Karpas-422 (cell line): ENCODE data around the gene PARVG. TPM values are rescaled to one million over a fixed set of nuclear protein-coding genes. Genes with fewer than 3 reads are reported as not detected.

Source experiments
- DNase-seq: peaks from one replicate; pipeline ENCODE4 v3.0.0-alpha.2; 2015
- H2AFZ ChIP-seq: fragments of 200-600 bp; sonication (generic); 2 replicates; pipeline ENCODE4 v1.6.1; 2014; ENCODE audit warnings: antibody characterized with exemption, low read length, mixed read lengths
- H3K27ac ChIP-seq: fragments of 200-600 bp; sonication (generic); 2 replicates; pipeline ENCODE4 v1.5.1; 2014; ENCODE audit warnings: mild to moderate bottlenecking, low read length, moderate library complexity
- H3K27me3 ChIP-seq: fragments of 200-600 bp; sonication (generic); 2 replicates; pipeline ENCODE4 v1.6.1; 2014; ENCODE audit warnings: low read length, mixed read lengths
- H3K36me3 ChIP-seq: fragments of 200-600 bp; sonication (generic); 2 replicates; pipeline ENCODE4 v1.6.1; 2014; ENCODE audit warnings: low read length, mixed read lengths; ENCODE audit not compliant: insufficient read depth
- H3K4me1 ChIP-seq: fragments of 200-600 bp; sonication (generic); 2 replicates; pipeline ENCODE4 v1.6.1; 2014; ENCODE audit warnings: mild to moderate bottlenecking, low read length, mixed read lengths
- H3K4me2 ChIP-seq: fragments of 200-600 bp; sonication (generic); 2 replicates; pipeline ENCODE4 v1.6.1; 2014; ENCODE audit warnings: low read length, low read depth, mild to moderate bottlenecking; ENCODE audit not compliant: poor library complexity, severe bottlenecking
- H3K4me3 ChIP-seq: fragments of 200-600 bp; sonication (generic); 2 replicates; pipeline ENCODE4 v1.5.1; 2014; ENCODE audit warnings: mild to moderate bottlenecking, antibody characterized with exemption, low read length, mixed read lengths
- H3K79me2 ChIP-seq: fragments of 200-600 bp; sonication (generic); 2 replicates; pipeline ENCODE4 v1.6.1; 2014; ENCODE audit warnings: mild to moderate bottlenecking, low read length, mixed read lengths
- H3K9ac ChIP-seq: fragments of 200-600 bp; sonication (generic); 2 replicates; pipeline ENCODE4 v1.6.0; 2014; ENCODE audit warnings: low read length
- H3K9me2 ChIP-seq: fragments of 200-600 bp; sonication (generic), shearing (Covaris generic); replicated peaks from 2 replicates; pipeline ENCODE4 v1.6.0; 2014; ENCODE audit warnings: mild to moderate bottlenecking, low read length, moderate library complexity; ENCODE audit not compliant: insufficient read depth
- H3K9me3 ChIP-seq: fragments of 300-700, 200-600 bp; sonication (generic); 2 replicates; pipeline ENCODE4 v1.6.1; 2014; ENCODE audit warnings: low read length, mixed read lengths
- H4K20me1 ChIP-seq: fragments of 200-600 bp; sonication (generic); 2 replicates; pipeline ENCODE4 v1.6.1; 2014; ENCODE audit warnings: mild to moderate bottlenecking, antibody characterized with exemption, low read length, low read depth; ENCODE audit not compliant: insufficient read depth
- total RNA-seq: library from RNA; depleted of rRNA; stranded (reverse); fragments of >200 nt; shearing (Covaris generic); gene quantifications from 2 replicates; pipeline ENCODE4 v1.2.3, GENCODE V29; 2014; ENCODE audit warnings: low replicate concordance

The PARVG gene
- total RNA-seq, 1 experiment from 2014 or later, result 6.3 TPM

DNA sequence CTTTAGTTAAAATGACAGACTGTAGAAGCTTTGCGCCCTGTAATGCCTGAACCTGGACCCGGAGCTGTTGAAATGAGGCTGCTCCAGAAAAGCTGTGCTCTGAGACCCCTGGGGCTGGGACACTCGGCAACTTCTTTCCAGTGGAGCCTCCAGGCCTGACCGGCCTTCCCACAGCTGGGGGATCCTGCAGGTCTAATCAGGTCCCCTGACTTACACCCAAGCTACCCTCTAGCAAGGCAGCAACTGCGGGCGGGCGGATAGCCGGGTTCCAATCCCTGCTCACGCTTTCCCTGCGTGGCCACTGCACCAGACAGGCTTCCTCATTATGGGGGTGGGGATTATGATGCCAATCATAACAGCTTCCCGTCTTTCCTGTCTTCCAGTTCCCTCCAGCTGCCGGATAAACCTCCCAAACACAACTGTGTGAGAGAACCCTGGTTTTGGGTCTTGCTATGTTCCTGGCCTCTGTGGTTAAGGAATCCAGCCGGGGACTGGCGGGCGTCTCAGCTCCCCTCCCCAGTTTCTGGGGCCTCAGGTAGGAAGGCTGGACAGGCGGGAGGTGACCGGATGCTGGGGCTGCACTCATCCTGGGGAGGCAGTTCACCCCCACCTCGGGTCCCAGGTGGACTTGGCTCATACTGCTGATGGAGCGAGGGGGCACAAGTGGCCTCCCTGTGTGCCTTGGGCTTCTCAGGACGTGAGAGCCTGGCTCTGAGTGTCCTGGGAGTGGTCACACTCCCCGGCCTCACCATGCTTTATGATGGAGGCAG lies 38.6 kb downstream of the PARVG start:
- no peak for DNase-seq
- H3K9me2 ChIP-seq, result no peaks in the 10 kb centered on the region
- H4K20me1 ChIP-seq, result no peaks in the 10 kb centered on the region
- no peak overlapping the region for H3K27ac ChIP-seq
- no peaks in the 10 kb centered on the region for H3K36me3 ChIP-seq
- H2AFZ ChIP-seq, result no peak overlapping the region
- H3K4me3 ChIP-seq, result no peak overlapping the region
- no peaks in the 10 kb centered on the region for H3K79me2 ChIP-seq
- H3K4me1 ChIP-seq, result no peaks in the 10 kb centered on the region
- no peaks in the 10 kb centered on the region for H3K9me3 ChIP-seq
- no peak overlapping the region for H3K4me2 ChIP-seq
- H3K27me3 ChIP-seq, result no peaks in the 10 kb centered on the region
- H3K9ac ChIP-seq, result no peak overlapping the region

GRCh38 chr22:44220727-44221680 lies 40.3 kb downstream of the PARVG start:
- no peak overlapping the region for H2AFZ ChIP-seq
- no peaks in the 10 kb centered on the region for H3K9me3 ChIP-seq
- H3K4me2 ChIP-seq, result no peak overlapping the region
- no peaks in the 10 kb centered on the region for H3K27me3 ChIP-seq
- no peak for DNase-seq
- no peak overlapping the region for H3K9ac ChIP-seq
- H3K9me2 ChIP-seq, result no peaks in the 10 kb centered on the region
- H3K27ac ChIP-seq, result no peak overlapping the region
- no peaks in the 10 kb centered on the region for H3K4me1 ChIP-seq
- H4K20me1 ChIP-seq, result no peaks in the 10 kb centered on the region
- no peaks in the 10 kb centered on the region for H3K36me3 ChIP-seq
- H3K79me2 ChIP-seq, result no peaks in the 10 kb centered on the region
- no peak overlapping the region for H3K4me3 ChIP-seq

DNA sequence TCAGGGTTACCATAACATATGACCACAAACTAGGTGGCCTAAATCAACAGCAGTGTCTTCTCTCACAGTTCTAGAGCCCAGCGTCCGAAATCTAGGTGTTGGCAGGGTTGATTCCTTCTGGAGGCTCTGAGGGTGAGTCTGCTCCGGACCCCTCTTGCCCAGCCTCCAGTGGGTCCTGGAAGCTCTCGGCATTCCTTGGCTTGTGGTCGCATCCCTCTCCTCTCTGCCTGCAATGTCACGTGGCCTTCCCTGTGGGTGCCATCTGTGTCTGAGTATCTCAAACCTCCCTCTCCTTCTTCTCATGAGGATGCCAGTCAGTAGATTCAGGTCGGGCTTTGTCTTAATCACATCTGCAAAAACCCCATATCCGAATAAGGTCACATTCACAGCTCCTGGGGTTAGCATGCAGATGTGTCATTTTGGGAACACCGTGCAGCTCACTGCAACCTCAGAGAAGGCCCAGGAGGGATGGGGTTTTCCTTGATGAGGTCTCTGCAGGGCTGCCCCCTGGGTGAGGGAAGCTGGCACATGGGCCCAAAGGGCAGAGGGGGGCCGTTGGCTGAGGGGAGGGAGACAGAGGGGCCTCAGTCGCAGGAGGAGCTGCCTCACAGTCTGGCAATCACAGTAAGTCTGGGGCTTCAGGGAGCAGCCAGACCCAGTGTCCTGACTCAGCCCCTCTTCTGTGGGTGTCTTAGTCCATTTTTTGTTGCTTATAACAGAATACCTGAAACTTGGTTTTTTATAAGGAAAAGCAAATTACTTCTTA lies 41.2 kb downstream of the PARVG start:
- DNase-seq, result no peak
- Histone ChIP-seq H3K79me2 (no peaks in the 10 kb centered on the region), H3K4me1 (no peaks in the 10 kb centered on the region), H3K27ac (no peak overlapping the region), H4K20me1 (no peaks in the 10 kb centered on the region), H3K27me3 (no peaks in the 10 kb centered on the region), H3K4me2 (no peak overlapping the region), H3K9me3 (no peaks in the 10 kb centered on the region), H3K4me3 (no peak overlapping the region), H3K9me2 (no peaks in the 10 kb centered on the region), H2AFZ (no peak overlapping the region), H3K9ac (no peak overlapping the region), H3K36me3 (no peaks in the 10 kb centered on the region)

GRCh38 chr22:44224166-44224565 lies 43.4 kb downstream of the PARVG start:
- H3K9me2 ChIP-seq, result no peaks in the 10 kb centered on the region
- no peak overlapping the region for H3K27ac ChIP-seq
- H3K9me3 ChIP-seq, result no peaks in the 10 kb centered on the region
- H3K36me3 ChIP-seq, result no peaks in the 10 kb centered on the region
- H3K4me1 ChIP-seq, result no peaks in the 10 kb centered on the region
- H3K27me3 ChIP-seq, result no peaks in the 10 kb centered on the region
- no peaks in the 10 kb centered on the region for H3K79me2 ChIP-seq
- H3K9ac ChIP-seq, result no peak overlapping the region
- DNase-seq, result no peak
- H4K20me1 ChIP-seq, result no peaks in the 10 kb centered on the region
- H3K4me3 ChIP-seq, result no peak overlapping the region
- no peak overlapping the region for H2AFZ ChIP-seq
- no peak overlapping the region for H3K4me2 ChIP-seq

DNA sequence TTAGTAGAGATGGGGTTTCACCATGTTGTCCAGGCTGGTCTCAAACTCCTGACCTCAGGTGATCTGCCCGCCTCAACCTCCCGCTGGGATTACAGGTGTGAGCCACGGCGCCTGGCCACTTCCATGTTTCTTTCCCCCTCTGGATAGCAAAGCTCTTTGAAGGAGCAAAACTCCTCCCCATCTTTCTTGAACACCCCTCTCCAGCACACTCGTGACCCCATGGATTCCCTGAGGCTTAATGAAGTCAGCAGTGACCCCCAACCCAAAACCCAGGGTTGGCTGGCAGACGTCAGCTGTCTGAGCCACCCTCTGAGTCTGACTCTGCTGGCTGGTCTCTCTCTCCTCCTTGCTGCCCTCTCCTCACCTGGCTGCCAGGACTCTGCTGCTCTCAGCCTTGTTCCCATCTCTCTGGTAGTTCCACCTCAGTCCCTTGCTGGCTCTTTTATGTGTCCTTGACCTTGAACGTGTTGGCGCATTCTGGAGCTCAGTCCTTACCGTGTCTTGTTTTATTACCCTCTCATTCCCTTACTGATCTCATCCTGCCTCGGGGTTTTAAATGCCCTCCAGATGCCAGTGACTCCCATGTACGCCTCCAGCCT lies 44.5 kb downstream of the PARVG start:
- no peak overlapping the region for H2AFZ ChIP-seq
- H4K20me1 ChIP-seq, result no peaks in the 10 kb centered on the region
- no peak overlapping the region for H3K4me3 ChIP-seq
- no peaks in the 10 kb centered on the region for H3K4me1 ChIP-seq
- H3K27me3 ChIP-seq, result no peaks in the 10 kb centered on the region
- H3K4me2 ChIP-seq, result no peak overlapping the region
- no peak overlapping the region for H3K9ac ChIP-seq
- no peaks in the 10 kb centered on the region for H3K79me2 ChIP-seq
- no peak for DNase-seq
- H3K9me3 ChIP-seq, result no peaks in the 10 kb centered on the region
- H3K36me3 ChIP-seq, result no peaks in the 10 kb centered on the region
- no peaks in the 10 kb centered on the region for H3K9me2 ChIP-seq
- no peak overlapping the region for H3K27ac ChIP-seq

DNA sequence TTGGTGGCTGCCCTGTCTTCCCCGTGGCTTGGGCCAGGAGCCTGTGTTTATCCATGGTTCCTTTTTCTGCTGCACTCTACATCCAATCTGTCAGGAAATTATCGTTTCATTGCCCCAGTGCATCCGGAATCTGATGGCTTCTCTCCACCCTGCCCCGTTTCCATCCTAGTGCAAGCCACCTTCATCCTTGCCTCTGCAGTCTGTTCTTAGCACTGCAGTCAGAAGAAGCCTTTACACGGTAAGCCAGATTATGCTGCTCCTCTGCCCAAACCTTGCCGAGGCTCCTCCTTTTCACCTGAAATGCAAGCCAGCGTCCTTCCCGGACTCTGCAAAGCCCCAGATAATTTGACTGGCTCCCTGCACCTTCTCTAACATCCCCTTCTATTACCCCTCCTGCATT lies 45.1 kb downstream of the PARVG start:
- DNase-seq, result no peak
- H3K4me3 ChIP-seq, result no peak overlapping the region
- no peaks in the 10 kb centered on the region for H4K20me1 ChIP-seq

DNA sequence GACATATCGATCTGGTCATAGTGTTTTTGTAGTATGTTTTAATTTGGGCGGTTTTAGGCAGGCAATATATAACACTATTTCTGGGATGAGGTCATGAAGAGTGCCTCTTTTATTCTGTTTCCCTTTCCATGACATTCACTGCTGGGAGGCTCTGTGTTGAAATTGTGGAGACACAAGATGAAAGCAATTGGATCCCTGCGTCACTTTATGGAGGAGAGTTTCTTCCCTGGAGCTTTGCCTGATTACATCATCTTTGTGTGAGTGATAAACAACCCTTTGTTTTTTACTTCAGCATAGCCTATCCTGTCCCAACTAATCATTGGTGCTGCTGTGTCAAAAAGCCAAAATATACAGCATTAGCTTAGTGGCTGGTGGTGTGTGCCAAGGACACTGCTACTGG lies 48.6 kb downstream of the PARVG start:
- Histone ChIP-seq H3K9ac (no peak overlapping the region), H4K20me1 (no peaks in the 10 kb centered on the region), H3K9me2 (no peaks in the 10 kb centered on the region), H3K36me3 (no peaks in the 10 kb centered on the region), H3K27ac (no peak overlapping the region), H2AFZ (no peak overlapping the region), H3K27me3 (no peaks in the 10 kb centered on the region), H3K79me2 (no peaks in the 10 kb centered on the region), H3K4me1 (no peaks in the 10 kb centered on the region), H3K4me2 (no peak overlapping the region), H3K4me3 (no peak overlapping the region), H3K9me3 (no peaks in the 10 kb centered on the region)
- DNase-seq, result no peak

More for the DNA sequence above, 45.1 kb downstream of the PARVG start:
- Histone ChIP-seq H3K4me2 (no peak overlapping the region), H2AFZ (no peak overlapping the region), H3K27me3 (no peaks in the 10 kb centered on the region), H3K9ac (no peak overlapping the region), H3K79me2 (no peaks in the 10 kb centered on the region), H3K9me3 (no peaks in the 10 kb centered on the region), H3K4me1 (no peaks in the 10 kb centered on the region), H3K27ac (no peak overlapping the region), H3K36me3 (no peaks in the 10 kb centered on the region), H3K9me2 (no peaks in the 10 kb centered on the region)
